CD4-positive, alpha-beta memory T cell (primary cell): ENCODE data around the gene CRAMP1. TPM values are rescaled to one million over a fixed set of nuclear protein-coding genes. Genes with fewer than 3 reads are reported as not detected.

Experiments
- CTCF ChIA-PET: fragments of 350-600 bp; sonication (Branson Sonifier 250); formaldehyde crosslinking; loops from one replicate; lab custom pipeline; 2021; ENCODE audit warnings: inconsistent platforms; ENCODE audit not compliant: partially characterized antibody; lab: Charles Lee
- POLR2A ChIA-PET: fragments of 350-600 bp; sonication (Branson Sonifier 250); formaldehyde crosslinking; loops from one replicate; lab custom pipeline; 2021; ENCODE audit not compliant: partially characterized antibody; lab: Charles Lee
- DNase-seq, 5 donors: peaks; one replicate each; pipeline versions ENCODE4 v3.0.0 to v3.0.0-alpha.2; 2020 to 2022; ENCODE audit warnings: mixed read lengths in 1 of 5
- H3K27ac ChIP-seq: one replicate; pipeline ENCODE4 v1.7.0; 2013; ENCODE audit warnings: low read depth, low read length
- H3K27me3 ChIP-seq: 2 replicates; pipeline ENCODE4 v1.7.0; 2013; ENCODE audit warnings: mild to moderate bottlenecking, low read length, moderate library complexity; ENCODE audit not compliant: insufficient read depth
- H3K36me3 ChIP-seq: 2 replicates; pipeline ENCODE4 v1.7.0; 2013; ENCODE audit warnings: mild to moderate bottlenecking, low read length, moderate library complexity; ENCODE audit not compliant: insufficient read depth
- H3K4me1 ChIP-seq: 2 replicates; pipeline ENCODE4 v1.7.0; 2013; ENCODE audit warnings: mild to moderate bottlenecking, low read length, moderate library complexity; ENCODE audit not compliant: insufficient read depth
- H3K4me3 ChIP-seq, 2 donors: one replicate each; pipeline ENCODE4 v1.7.0; 2013; ENCODE audit warnings: low read length in 2 of 2, mild to moderate bottlenecking in 1 of 2
- H3K9me3 ChIP-seq, 2 donors: one replicate each; pipeline ENCODE4 v1.7.0; 2013; ENCODE audit warnings: low read length in 2 of 2, control low read depth in 1 of 2; ENCODE audit not compliant: control insufficient read depth in 1 of 2
- H3K27ac Mint-ChIP-seq, 7 donors: one replicate each; pipeline ENCODE4 v1.8.0; 2020 to 2021; ENCODE audit warnings: mixed read lengths in 7 of 7, mild to moderate bottlenecking in 6 of 7, inconsistent platforms in 3 of 7, moderate library complexity in 3 of 7
- H3K27me3 Mint-ChIP-seq, 2 donors: one replicate each; pipeline ENCODE4 v1.8.0; 2020 to 2021; ENCODE audit warnings: mixed read lengths in 2 of 2
- H3K36me3 Mint-ChIP-seq, 2 donors: one replicate each; pipeline ENCODE4 v1.8.0; 2020 to 2021; ENCODE audit warnings: mixed read lengths in 2 of 2, inconsistent platforms in 1 of 2, mild to moderate bottlenecking in 1 of 2
- H3K4me1 Mint-ChIP-seq, 4 donors: one replicate each; pipeline ENCODE4 v1.8.0; 2020 to 2021; ENCODE audit warnings: mixed read lengths in 4 of 4, mild to moderate bottlenecking in 1 of 4
- H3K4me3 Mint-ChIP-seq, 8 donors: one replicate each; pipeline ENCODE4 v1.8.0; 2020 to 2021; ENCODE audit warnings: mixed read lengths in 8 of 8, mild to moderate bottlenecking in 7 of 8, moderate library complexity in 6 of 8, inconsistent platforms in 3 of 8
- H3K9me3 Mint-ChIP-seq, 8 donors: one replicate each; pipeline ENCODE4 v1.8.0; 2020 to 2021; ENCODE audit warnings: mixed read lengths in 8 of 8, mild to moderate bottlenecking in 5 of 8, inconsistent platforms in 3 of 8, moderate library complexity in 1 of 8
- intact Hi-C: fragments of 100-400 bp; cut with micrococcal nuclease; formaldehyde crosslinking; loops from one replicate; pipeline ENCODE4 v1.15.1; 2023
- polyA plus RNA-seq, 2 donors: library from polyadenylated mRNA; unstranded; fragments of 300-500 nt; fragmentation: Illumina TruSeq; gene quantifications; one replicate each; pipeline ENCODE4 v1.2.3, GENCODE V29; 2021
- total RNA-seq, 2 experiments: library from RNA; stranded (reverse); gene quantifications; one replicate each; pipeline ENCODE4 v1.2.3, GENCODE V29; 2021

The CRAMP1 gene
- total and polyA plus RNA-seq, 4 experiments from 2014 or later, result 0.55 to 33.8 (median 16.2) TPM

- Histone ChIP-seq H3K36me3 (peaks cover 57% of the 10 kb centered on the region), H3K27ac (no peak overlapping the region), H3K4me3 (no peak overlapping the region), H3K9me3 (no peaks in the 10 kb centered on the region), H3K27me3 (no peaks in the 10 kb centered on the region), H3K4me1 (no peaks in the 10 kb centered on the region)
- no peak for DNase-seq
- peak overlapping the region in 1 of 7 donors; percentile 51 for H3K27ac Mint-ChIP-seq
- H3K4me3 Mint-ChIP-seq, result no peak overlapping the region
- H3K27me3 Mint-ChIP-seq, result no peaks in the 10 kb centered on the region
- peaks cover 43 to 71% of the 10 kb centered on the region in 2 donors for H3K36me3 Mint-ChIP-seq
- H3K4me1 Mint-ChIP-seq, result peaks cover 0 to 18% (median 4%) of the 10 kb centered on the region in 4 donors
- ChIA-PET POLR2A (interaction anchor here (2.3 kb wide), 1 partner anchor 15 kb away, joined by 8 read pairs; the partner anchor contains the start of gene MAPK8IP3), CTCF (interaction anchor here (1.7 kb wide), 1 partner anchor 33 kb away, joined by 5 read pairs; no protein-coding TSS in a partner anchor)
- intact Hi-C loops, result no loop called here
- no peaks in the 10 kb centered on the region for H3K9me3 Mint-ChIP-seq
Measured at GRCh38 chr16:1690810-1691209, 78.7 kb downstream of the CRAMP1 start.

- H3K4me3 ChIP-seq, result no peak overlapping the region
- no peak overlapping the region for H3K27ac ChIP-seq
- H3K4me1 Mint-ChIP-seq, result peaks cover 0 to 18% (median 4%) of the 10 kb centered on the region in 4 donors
- CTCF ChIA-PET, result interaction anchor here (1.7 kb wide), 1 partner anchor 32 kb away, joined by 5 read pairs; no protein-coding TSS in a partner anchor
- POLR2A ChIA-PET, result interaction anchor here (2.3 kb wide), 1 partner anchor 15 kb away, joined by 8 read pairs; the partner anchor contains the start of gene MAPK8IP3
- H3K4me3 Mint-ChIP-seq, result no peak overlapping the region
- no peaks in the 10 kb centered on the region for H3K27me3 ChIP-seq
- intact Hi-C loops, result no loop called here
- no peaks in the 10 kb centered on the region for H3K4me1 ChIP-seq
- DNase-seq, result no peak
- H3K9me3 ChIP-seq, result no peaks in the 10 kb centered on the region
- no peaks in the 10 kb centered on the region for H3K27me3 Mint-ChIP-seq
- no peaks in the 10 kb centered on the region for H3K9me3 Mint-ChIP-seq
- no peak overlapping the region for H3K27ac Mint-ChIP-seq
- peaks cover 41 to 72% of the 10 kb centered on the region in 2 donors for H3K36me3 Mint-ChIP-seq
- H3K36me3 ChIP-seq, result peaks cover 56% of the 10 kb centered on the region
Measured at GRCh38 chr16:1691276-1691675, 79.1 kb downstream of the CRAMP1 start.

- no peak overlapping the region for H3K27ac ChIP-seq
- H3K36me3 ChIP-seq, result peaks cover 52% of the 10 kb centered on the region
- no peak for DNase-seq
- H3K9me3 Mint-ChIP-seq, result no peaks in the 10 kb centered on the region
- peaks cover 0 to 18% (median 4%) of the 10 kb centered on the region in 4 donors for H3K4me1 Mint-ChIP-seq
- intact Hi-C loops, result no loop called here
- H3K27me3 Mint-ChIP-seq, result no peaks in the 10 kb centered on the region
- H3K9me3 ChIP-seq, result no peaks in the 10 kb centered on the region
- no peaks in the 10 kb centered on the region for H3K4me1 ChIP-seq
- H3K36me3 Mint-ChIP-seq, result peaks cover 39 to 75% of the 10 kb centered on the region in 2 donors
- no peak overlapping the region for H3K27ac Mint-ChIP-seq
- H3K4me3 Mint-ChIP-seq, result no peak overlapping the region
- no peaks in the 10 kb centered on the region for H3K27me3 ChIP-seq
- CTCF ChIA-PET, result interaction anchor here (1.2 to 1.7 kb wide), 2 partner anchors 14 to 32 kb away, joined by 3 to 5 read pairs; partner anchors contain the start of gene MAPK8IP3
- no peak overlapping the region for H3K4me3 ChIP-seq
- POLR2A ChIA-PET, result interaction anchor here (2.3 kb wide), 1 partner anchor 14 kb away, joined by 8 read pairs; the partner anchor contains the start of gene MAPK8IP3
Measured at GRCh38 chr16:1691956-1692355, 79.8 kb downstream of the CRAMP1 start.

- no peaks in the 10 kb centered on the region for H3K27me3 Mint-ChIP-seq
- Histone ChIP-seq H3K27ac (no peak overlapping the region), H3K9me3 (no peaks in the 10 kb centered on the region), H3K27me3 (no peaks in the 10 kb centered on the region), H3K4me1 (no peaks in the 10 kb centered on the region), H3K36me3 (peaks cover 29% of the 10 kb centered on the region), H3K4me3 (no peak overlapping the region)
- intact Hi-C loops, result no loop called here
- H3K9me3 Mint-ChIP-seq, result no peaks in the 10 kb centered on the region
- peaks cover 0 to 4% (median 0%) of the 10 kb centered on the region in 4 donors for H3K4me1 Mint-ChIP-seq
- peak overlapping the region in 1 of 7 donors; percentile 70 for H3K27ac Mint-ChIP-seq
- no peak for DNase-seq
- H3K4me3 Mint-ChIP-seq, result no peak overlapping the region
- peaks cover 43 to 63% of the 10 kb centered on the region in 2 donors for H3K36me3 Mint-ChIP-seq
- CTCF ChIA-PET, result interaction anchor here (1.4 kb wide), 1 partner anchor 26 kb away, joined by 5 read pairs; no protein-coding TSS in a partner anchor
- POLR2A ChIA-PET, result no interaction called here
Measured at GRCh38 chr16:1696863-1697262, 84.7 kb downstream of the CRAMP1 start.

- no peaks in the 10 kb centered on the region for H3K9me3 ChIP-seq
- H3K4me3 Mint-ChIP-seq, result no peak overlapping the region
- no peak for DNase-seq
- H3K27ac Mint-ChIP-seq, result no peak overlapping the region
- H3K27me3 ChIP-seq, result no peaks in the 10 kb centered on the region
- ChIA-PET POLR2A (no interaction called here), CTCF (no interaction called here)
- H3K4me3 ChIP-seq, result no peak overlapping the region
- no peaks in the 10 kb centered on the region for H3K4me1 Mint-ChIP-seq
- peaks cover 10% of the 10 kb centered on the region for H3K36me3 ChIP-seq
- intact Hi-C loops, result no loop called here
- H3K36me3 Mint-ChIP-seq, result peaks cover 34 to 52% of the 10 kb centered on the region in 2 donors
- no peaks in the 10 kb centered on the region for H3K4me1 ChIP-seq
- H3K9me3 Mint-ChIP-seq, result no peaks in the 10 kb centered on the region
- H3K27ac ChIP-seq, result no peak overlapping the region
- no peaks in the 10 kb centered on the region for H3K27me3 Mint-ChIP-seq
Measured at GRCh38 chr16:1698680-1699079, 86.5 kb downstream of the CRAMP1 start.

GRCh38 chr16:1700246-1700645, 88.1 kb downstream of the CRAMP1 start:
- H3K27me3 Mint-ChIP-seq, result no peaks in the 10 kb centered on the region
- peaks cover 28 to 43% of the 10 kb centered on the region in 2 donors for H3K36me3 Mint-ChIP-seq
- no peak overlapping the region for H3K4me3 Mint-ChIP-seq
- peaks cover 8% of the 10 kb centered on the region for H3K36me3 ChIP-seq
- no peak overlapping the region for H3K27ac Mint-ChIP-seq
- ChIA-PET CTCF (no interaction called here), POLR2A (no interaction called here)
- no peak overlapping the region for H3K4me3 ChIP-seq
- peaks cover 9% of the 10 kb centered on the region for H3K4me1 ChIP-seq
- H3K27me3 ChIP-seq, result no peaks in the 10 kb centered on the region
- H3K27ac ChIP-seq, result no peak overlapping the region
- no peak for DNase-seq
- intact Hi-C loops, result loop anchor here (10.0 kb wide), 1 partner anchor 205 kb away; the partner anchor contains the start of gene TELO2
- no peaks in the 10 kb centered on the region for H3K9me3 Mint-ChIP-seq
- H3K9me3 ChIP-seq, result no peaks in the 10 kb centered on the region
- peaks cover 0 to 10% (median 5%) of the 10 kb centered on the region in 4 donors for H3K4me1 Mint-ChIP-seq

GRCh38 chr16:1701216-1701878, 89.2 kb downstream of the CRAMP1 start:
- Mint-ChIP-seq H3K36me3 (peaks cover 28 to 45% of the 10 kb centered on the region in 2 donors), H3K27me3 (no peaks in the 10 kb centered on the region), H3K4me1 (peaks cover 0 to 16% (median 5%) of the 10 kb centered on the region in 4 donors), H3K27ac (peak overlapping the region in 2 of 7 donors; percentile 55 to 64), H3K4me3 (no peak overlapping the region), H3K9me3 (no peaks in the 10 kb centered on the region)
- intact Hi-C loops, result loop anchor here (10.0 kb wide), 1 partner anchor 207 kb away; the partner anchor contains the start of gene TELO2
- ChIA-PET CTCF (interaction anchor here (1.6 kb wide), 1 partner anchor 10 kb away, joined by 6 read pairs; no protein-coding TSS in a partner anchor), POLR2A (interaction anchor here (1.1 to 1.2 kb wide), 2 partner anchors 23 to 392 kb away, joined by 3 to 6 read pairs; partner anchors contain the start of gene JPT2)
- no peak overlapping the region for H3K27ac ChIP-seq
- H3K9me3 ChIP-seq, result no peaks in the 10 kb centered on the region
- no peak overlapping the region for H3K4me3 ChIP-seq
- H3K36me3 ChIP-seq, result peaks cover 8% of the 10 kb centered on the region
- H3K4me1 ChIP-seq, result peaks cover 9% of the 10 kb centered on the region
- DNase-seq, result no peak
- no peaks in the 10 kb centered on the region for H3K27me3 ChIP-seq
